ENCODE measurements around the gene SLC15A4.

Gene SLC15A4

DNA sequence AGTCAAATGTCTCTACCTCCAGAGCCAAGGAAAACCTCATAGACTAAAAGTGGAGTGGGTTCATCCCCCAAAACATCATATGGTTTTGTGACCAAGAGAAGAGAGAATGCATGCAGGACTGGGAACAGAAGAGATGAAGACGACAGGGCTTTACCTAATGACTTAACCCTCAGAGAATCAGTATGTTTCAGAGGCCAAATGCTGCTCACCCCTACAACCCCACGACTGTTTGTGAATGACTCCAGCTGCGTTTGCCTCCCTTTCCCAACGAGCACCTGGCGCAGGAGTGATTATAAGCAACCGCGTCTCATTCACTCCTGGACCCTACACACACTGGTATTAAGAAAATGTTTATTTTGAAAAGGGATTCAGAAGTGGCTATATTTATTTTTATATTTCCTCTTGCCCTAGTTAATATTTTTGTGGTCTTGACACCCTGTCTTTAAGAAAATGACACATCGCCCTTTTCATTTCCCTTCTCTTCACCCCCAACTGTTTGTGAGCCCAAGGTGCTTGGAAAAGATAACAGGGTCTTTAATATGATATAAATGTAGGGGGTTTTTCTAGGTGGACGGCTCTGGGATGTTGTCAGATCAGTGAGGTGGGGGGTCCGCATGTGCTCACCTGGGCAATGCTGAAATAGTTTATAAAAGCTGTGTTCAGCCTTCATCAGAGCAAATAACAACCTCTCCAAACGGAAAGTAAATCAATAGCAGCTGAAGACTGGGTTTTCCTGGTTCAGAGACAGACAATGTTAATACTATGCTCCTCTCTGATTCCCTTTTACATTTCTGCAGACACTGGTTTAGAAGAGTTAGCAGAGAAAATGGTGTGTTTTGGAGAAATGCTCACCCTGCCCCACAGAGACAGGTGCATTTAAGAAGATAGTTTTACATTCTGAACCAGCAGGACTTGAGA lies 77.7 kb downstream of the SLC15A4 start:
- no peak for DNase-seq

DNA sequence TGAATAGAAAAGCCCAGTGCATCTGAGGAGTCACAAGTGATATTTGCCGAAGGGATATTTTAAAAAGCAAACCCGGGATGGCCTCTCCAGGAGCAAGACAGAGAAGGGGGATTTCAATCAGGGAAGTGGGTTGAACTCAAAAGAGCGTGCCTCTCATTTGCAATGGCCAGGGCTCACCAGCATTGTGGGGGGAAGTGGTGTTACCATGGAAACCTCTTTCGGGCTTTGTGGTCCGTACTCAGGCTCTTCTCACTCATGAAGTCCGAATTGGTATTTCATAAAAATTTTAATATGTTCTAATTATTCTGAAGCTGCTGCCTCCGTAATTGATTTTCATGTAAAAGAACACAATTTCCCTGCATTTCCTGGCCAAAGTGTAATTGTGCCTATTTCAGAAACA lies 79.8 kb downstream of the SLC15A4 start:
- no peak for DNase-seq
